Suprapubic skin (tissue), 4 donors: Measurements from ENCODE around the gene ZBTB2. TPM values are rescaled to one million over a fixed set of nuclear protein-coding genes. Genes with fewer than 3 reads are reported as not detected.

Experiments
- DNase-seq, 2 donors: peaks; one replicate each; pipeline ENCODE4 v3.0.0-alpha.2; 2019; ENCODE audit warnings: low spot score in 2 of 2
- H3K27ac ChIP-seq: fragments of 200-600 bp; sonication (generic); one replicate; pipeline ENCODE4 v1.5.1; 2019
- H3K27me3 ChIP-seq: fragments of 200-600 bp; sonication (generic); one replicate; pipeline ENCODE4 v1.5.1; 2019
- H3K36me3 ChIP-seq: fragments of 200-600 bp; sonication (generic); one replicate; pipeline ENCODE4 v1.5.1; 2019
- H3K4me1 ChIP-seq: fragments of 200-600 bp; sonication (generic); one replicate; pipeline ENCODE4 v1.5.1; 2019
- H3K4me3 ChIP-seq: fragments of 200-600 bp; sonication (generic); one replicate; pipeline ENCODE4 v1.5.1; 2019; ENCODE audit warnings: mild to moderate bottlenecking
- H3K9me3 ChIP-seq: fragments of 200-600 bp; sonication (generic); one replicate; pipeline ENCODE4 v1.5.1; 2019
- CTCF ChIP-seq, 2 donors: fragments of 200-600 bp in 1 of 2; fragments of 450-650 bp in 1 of 2; sonication (generic) in 1 of 2; IDR thresholded peaks; one replicate each; pipeline ENCODE4 v1.5.1; 2016 to 2019; ENCODE audit warnings: antibody characterized with exemption in 2 of 2, mild to moderate bottlenecking in 1 of 2, moderate library complexity in 1 of 2
- EP300 ChIP-seq: sonication (generic); formaldehyde crosslinking; IDR thresholded peaks from one replicate; pipeline ENCODE4 v1.6.1; 2017; ENCODE audit warnings: antibody characterized with exemption
- POLR2A ChIP-seq, 2 donors: fragments of 450-650 bp; IDR thresholded peaks; one replicate each; pipeline ENCODE4 v1.6.1; 2017; ENCODE audit warnings: antibody characterized with exemption in 2 of 2, mild to moderate bottlenecking in 2 of 2, moderate library complexity in 2 of 2
- POLR2AphosphoS5 ChIP-seq, 3 donors: sonication (generic); formaldehyde crosslinking; IDR thresholded peaks; one replicate each; pipeline ENCODE4 v1.6.1; 2017; ENCODE audit warnings: antibody characterized with exemption in 3 of 3
- WGBS: methylation state at CpG from one replicate; pipeline ENCODE4 v1.1.5; 2018; 5-methylcytosine and 5-hydroxymethylcytosine counted together
- total RNA-seq, 4 donors: library from RNA; depleted of rRNA; stranded (reverse); fragments of >200 nt; gene quantifications; one replicate each; pipeline ENCODE4 v1.1.0, GENCODE V29; 2016

Gene ZBTB2
- total RNA-seq, result 10 to 100 TPM in 3 of 4 donors, 1 to 10 TPM in 1; 9.5 to 17.5 (median 13.0) TPM

DNA sequence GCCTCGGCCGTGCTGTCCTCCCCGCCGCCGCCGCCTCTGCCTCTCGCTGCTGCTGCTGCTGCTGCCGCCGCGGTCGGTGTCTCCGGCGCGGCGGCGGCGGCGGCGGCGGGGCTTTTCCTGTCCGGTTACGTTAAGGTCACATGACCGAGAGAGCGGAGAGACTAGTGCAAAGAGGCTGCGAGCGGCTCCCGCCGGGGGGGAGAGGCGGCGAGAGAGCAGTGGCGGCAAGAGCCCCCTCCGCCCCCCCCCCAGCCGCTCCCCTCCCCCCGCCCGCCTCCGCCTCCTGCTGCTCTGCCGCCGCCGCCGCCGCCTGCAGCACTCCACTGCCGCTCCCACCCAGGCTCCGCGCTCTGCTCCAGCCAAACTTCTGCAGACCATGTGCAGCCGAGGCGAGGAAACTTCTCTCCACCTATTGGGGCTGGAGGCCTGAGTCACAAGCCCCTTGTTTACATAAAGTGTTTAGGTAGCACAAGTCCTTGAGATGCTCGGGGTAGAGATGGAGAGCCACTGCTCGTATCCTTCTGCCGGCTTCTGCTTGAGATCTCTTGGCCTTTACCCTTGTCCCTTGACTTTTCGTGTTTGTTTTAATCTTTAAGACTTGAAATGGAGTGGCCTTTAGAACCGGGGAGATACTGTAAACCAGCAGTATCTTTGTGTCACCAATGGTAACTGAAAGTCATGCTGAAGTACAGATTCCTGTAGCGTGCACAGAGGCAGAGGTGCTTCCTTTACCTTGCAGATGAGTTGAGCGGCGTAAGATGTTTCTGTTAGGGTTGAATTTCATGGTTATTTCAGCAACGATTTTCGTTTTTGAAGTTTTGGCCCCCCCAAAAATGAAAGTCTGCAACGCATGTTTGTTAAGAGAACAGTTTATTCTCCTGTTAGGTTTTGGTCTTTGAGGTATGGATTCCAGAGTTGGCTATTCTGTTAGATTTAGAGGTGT is at the start of gene ZBTB2:
ZBTB2 (minus strand) TSS at position 89 of the 943 bp plus-strand sequence. CDS start 17,922 bp downstream, outside the sequence.
- Histone ChIP-seq H3K4me1 (peaks cover 58% of the 10 kb centered on the region), H3K4me3 (peak within 1 kb of the TSS; percentile 85), H3K36me3 (no peaks in the 10 kb centered on the region), H3K9me3 (no peaks in the 10 kb centered on the region), H3K27me3 (no peaks in the 10 kb centered on the region), H3K27ac (peak within 1 kb of the TSS; percentile 96)
- peak; percentile 85 to 87 for DNase-seq
- TF ChIP-seq CTCF (IDR thresholded peaks at IDR 0.05) (no peak), POLR2A (IDR thresholded peaks at IDR 0.05) (no peak), POLR2AphosphoS5 (IDR thresholded peaks at IDR 0.05) (peak in 1 of 3 donors; percentile 14), EP300 (no peak)
- WGBS, result 2% methylated on average over 23 of the region's 57 CpGs

- peaks cover 2% of the 10 kb centered on the region for H3K36me3 ChIP-seq
- no peak for DNase-seq
- no peaks in the 10 kb centered on the region for H3K9me3 ChIP-seq
- TF ChIP-seq CTCF (IDR thresholded peaks at IDR 0.05), result peak; percentile 11 to 24
- TF ChIP-seq POLR2A (IDR thresholded peaks at IDR 0.05), result no peak
- H3K4me3 ChIP-seq, result no peak overlapping the region
- no peak overlapping the region for H3K27ac ChIP-seq
- peaks cover 27% of the 10 kb centered on the region for H3K4me1 ChIP-seq
- 57% methylated on average over 2 of the region's 2 CpGs for WGBS
- H3K27me3 ChIP-seq, result no peaks in the 10 kb centered on the region
Observed at GRCh38 chr6:151440930-151441329, 49.6 kb upstream of the ZBTB2 start.

GRCh38 chr6:151440498-151440897 is 49.1 kb upstream of the ZBTB2 start:
- no peak for DNase-seq
- Histone ChIP-seq H3K9me3 (no peaks in the 10 kb centered on the region), H3K4me1 (peaks cover 23% of the 10 kb centered on the region), H3K4me3 (no peak overlapping the region), H3K36me3 (peaks cover 2% of the 10 kb centered on the region), H3K27me3 (no peaks in the 10 kb centered on the region), H3K27ac (no peak overlapping the region)
- TF ChIP-seq POLR2A (IDR thresholded peaks at IDR 0.05) (no peak), POLR2AphosphoS5 (IDR thresholded peaks at IDR 0.05) (no peak), CTCF (IDR thresholded peaks at IDR 0.05) (no peak), EP300 (no peak)
- WGBS, result 34% methylated on average over 1 of the region's 1 CpG

DNA sequence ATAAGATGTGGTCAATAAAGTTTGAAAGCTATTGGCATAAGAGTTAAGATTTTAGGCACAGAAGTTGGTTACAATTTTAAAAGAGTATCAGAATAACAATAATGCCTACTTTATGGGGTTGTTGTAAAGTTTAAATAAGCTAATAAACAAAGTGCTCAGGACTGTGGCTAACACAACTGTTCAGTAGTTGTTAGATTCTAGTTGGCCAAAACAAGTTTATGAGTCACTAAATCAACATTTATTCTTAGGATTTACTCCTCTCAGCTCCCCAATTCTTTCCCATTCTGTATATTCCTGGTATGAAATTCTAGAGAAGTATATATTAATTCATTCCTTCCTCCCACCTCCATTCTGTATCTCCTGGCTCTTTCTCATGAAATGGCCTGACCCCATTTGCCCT is 46.0 kb upstream of the ZBTB2 start:
- no peak for TF ChIP-seq POLR2A (IDR thresholded peaks at IDR 0.05)
- TF ChIP-seq POLR2AphosphoS5 (IDR thresholded peaks at IDR 0.05), result no peak
- no peak for TF ChIP-seq EP300
- no peak for TF ChIP-seq CTCF (IDR thresholded peaks at IDR 0.05)
- DNase-seq, result no peak
- Histone ChIP-seq H3K27ac (no peak overlapping the region), H3K27me3 (no peaks in the 10 kb centered on the region), H3K4me1 (peaks cover 18% of the 10 kb centered on the region), H3K4me3 (no peak overlapping the region), H3K36me3 (peaks cover 4% of the 10 kb centered on the region), H3K9me3 (no peaks in the 10 kb centered on the region)

- no peaks in the 10 kb centered on the region for H3K27me3 ChIP-seq
Observed at GRCh38 chr6:151436802-151437201, 45.4 kb upstream of the ZBTB2 start.

More at GRCh38 chr6:151436802-151437201, 45.4 kb upstream of the ZBTB2 start:
- no peak overlapping the region for H3K4me3 ChIP-seq
- H3K36me3 ChIP-seq, result peaks cover 9% of the 10 kb centered on the region
- no peak overlapping the region for H3K27ac ChIP-seq
- peaks cover 18% of the 10 kb centered on the region for H3K4me1 ChIP-seq
- H3K9me3 ChIP-seq, result no peaks in the 10 kb centered on the region
- DNase-seq, result no peak
- TF ChIP-seq CTCF (IDR thresholded peaks at IDR 0.05) (no peak), EP300 (no peak), POLR2AphosphoS5 (IDR thresholded peaks at IDR 0.05) (no peak), POLR2A (IDR thresholded peaks at IDR 0.05) (no peak)
